Subcutaneous abdominal adipose tissue (tissue), 5 donors: ENCODE data around the gene UST.

Source experiments
- H3K27ac ChIP-seq: one replicate; pipeline ENCODE4 v1.7.0; 2013; ENCODE audit warnings: low read depth, mild to moderate bottlenecking, inconsistent platforms, low read length, moderate library complexity
- H3K27me3 ChIP-seq, 5 donors: one replicate each; pipeline ENCODE4 v1.7.0; 2013; ENCODE audit warnings: low read length in 5 of 5, inconsistent platforms in 1 of 5; ENCODE audit not compliant: control insufficient read depth in 5 of 5, insufficient read depth in 4 of 5
- H3K36me3 ChIP-seq, 5 donors: one replicate each; pipeline ENCODE4 v1.7.0; 2013; ENCODE audit warnings: low read length in 5 of 5; ENCODE audit not compliant: control insufficient read depth in 5 of 5, insufficient read depth in 5 of 5
- H3K4me1 ChIP-seq, 5 donors: one replicate each; pipeline ENCODE4 v1.7.0; 2013; ENCODE audit warnings: low read length in 5 of 5, mild to moderate bottlenecking in 3 of 5, moderate library complexity in 1 of 5; ENCODE audit not compliant: control insufficient read depth in 5 of 5, insufficient read depth in 5 of 5
- H3K4me3 ChIP-seq, 5 donors: one replicate each; pipeline ENCODE4 v1.7.0; 2013; ENCODE audit warnings: low read length in 5 of 5, low read depth in 1 of 5
- H3K9ac ChIP-seq, 5 donors: one replicate each; pipeline ENCODE4 v1.7.0; 2013; ENCODE audit warnings: low read length in 5 of 5, mild to moderate bottlenecking in 4 of 5, moderate library complexity in 3 of 5
- H3K9me3 ChIP-seq, 5 donors: one replicate each; pipeline ENCODE4 v1.7.0; 2013; ENCODE audit warnings: low read length in 5 of 5; ENCODE audit not compliant: control insufficient read depth in 5 of 5
- donor health status: healthy.
- donor health status: healthy.
- donor health status: healthy.
- donor health status: healthy.
- donor health status: healthy.

Gene UST

GRCh38 chr6:148924226-148925012, 177.6 kb downstream of the UST start:
- Histone ChIP-seq H3K27me3 (no peaks in the 10 kb centered on the region), H3K4me1 (no peaks in the 10 kb centered on the region), H3K9me3 (peaks cover 0 to under 1% (median 0%) of the 10 kb centered on the region in 5 donors), H3K36me3 (no peaks in the 10 kb centered on the region), H3K9ac (no peak overlapping the region), H3K27ac (no peak overlapping the region), H3K4me3 (no peak overlapping the region)

- Histone ChIP-seq H3K36me3 (no peaks in the 10 kb centered on the region), H3K27me3 (no peaks in the 10 kb centered on the region), H3K4me3 (no peak overlapping the region), H3K9ac (no peak overlapping the region), H3K27ac (no peak overlapping the region), H3K4me1 (no peaks in the 10 kb centered on the region), H3K9me3 (no peaks in the 10 kb centered on the region)
These were observed 178.9 kb downstream of the UST start for GRCh38 chr6:148925701-148926100.

- H3K9me3 ChIP-seq: no peaks in the 10 kb centered on the region
- H3K27ac ChIP-seq: no peak overlapping the region
- no peak overlapping the region for H3K4me3 ChIP-seq
- H3K9ac ChIP-seq: no peak overlapping the region
- no peaks in the 10 kb centered on the region for H3K27me3 ChIP-seq
- H3K36me3 ChIP-seq: no peaks in the 10 kb centered on the region
- no peaks in the 10 kb centered on the region for H3K4me1 ChIP-seq
These were observed 179.6 kb downstream of the UST start for GRCh38 chr6:148926478-148926877.

- Histone ChIP-seq H3K9ac (no peak overlapping the region), H3K4me1 (no peaks in the 10 kb centered on the region), H3K4me3 (no peak overlapping the region), H3K9me3 (no peaks in the 10 kb centered on the region), H3K27me3 (no peaks in the 10 kb centered on the region), H3K36me3 (no peaks in the 10 kb centered on the region), H3K27ac (no peak overlapping the region)
These were observed 180.8 kb downstream of the UST start for GRCh38 chr6:148927586-148927985.

GRCh38 chr6:148928811-148929210, 182.0 kb downstream of the UST start:
- no peaks in the 10 kb centered on the region for H3K27me3 ChIP-seq
- H3K4me3 ChIP-seq: no peak overlapping the region

GRCh38 chr6:148932208-148932607, 185.4 kb downstream of the UST start:
- no peak overlapping the region for H3K4me3 ChIP-seq
- H3K4me1 ChIP-seq: peaks cover 0 to 14% (median 11%) of the 10 kb centered on the region in 5 donors
- no peaks in the 10 kb centered on the region for H3K27me3 ChIP-seq
- H3K36me3 ChIP-seq: no peaks in the 10 kb centered on the region
- no peaks in the 10 kb centered on the region for H3K9me3 ChIP-seq
- no peak overlapping the region for H3K9ac ChIP-seq
- no peak overlapping the region for H3K27ac ChIP-seq

More at GRCh38 chr6:148928811-148929210, 182.0 kb downstream of the UST start:
- no peaks in the 10 kb centered on the region for H3K9me3 ChIP-seq
- H3K36me3 ChIP-seq: no peaks in the 10 kb centered on the region
- H3K4me1 ChIP-seq: no peaks in the 10 kb centered on the region
- no peak overlapping the region for H3K27ac ChIP-seq
- H3K9ac ChIP-seq: no peak overlapping the region

GRCh38 chr6:148932731-148933130, 185.9 kb downstream of the UST start:
- no peaks in the 10 kb centered on the region for H3K9me3 ChIP-seq
- H3K9ac ChIP-seq: no peak overlapping the region
- no peaks in the 10 kb centered on the region for H3K27me3 ChIP-seq
- H3K4me1 ChIP-seq: peaks cover 0 to 14% (median 11%) of the 10 kb centered on the region in 5 donors
- H3K27ac ChIP-seq: no peak overlapping the region
- no peak overlapping the region for H3K4me3 ChIP-seq
- no peaks in the 10 kb centered on the region for H3K36me3 ChIP-seq

- Histone ChIP-seq H3K9me3 (no peaks in the 10 kb centered on the region), H3K27me3 (no peaks in the 10 kb centered on the region), H3K4me3 (no peak overlapping the region), H3K27ac (no peak overlapping the region), H3K4me1 (peaks cover 0 to 14% (median 11%) of the 10 kb centered on the region in 5 donors), H3K36me3 (no peaks in the 10 kb centered on the region), H3K9ac (no peak overlapping the region)
These were observed 187.7 kb downstream of the UST start for GRCh38 chr6:148934539-148934938.

- Histone ChIP-seq H3K36me3 (no peaks in the 10 kb centered on the region), H3K4me1 (peaks cover 0 to 14% (median 11%) of the 10 kb centered on the region in 5 donors), H3K4me3 (no peak overlapping the region), H3K27ac (no peak overlapping the region), H3K9me3 (no peaks in the 10 kb centered on the region), H3K27me3 (no peaks in the 10 kb centered on the region), H3K9ac (no peak overlapping the region)
These were observed 188.1 kb downstream of the UST start for GRCh38 chr6:148934961-148935360.

- no peak overlapping the region for H3K4me3 ChIP-seq
- H3K9me3 ChIP-seq: no peaks in the 10 kb centered on the region
These were observed 189.0 kb downstream of the UST start for GRCh38 chr6:148935705-148936435.

More at GRCh38 chr6:148935705-148936435, 189.0 kb downstream of the UST start:
- Histone ChIP-seq H3K27ac (no peak overlapping the region), H3K27me3 (no peaks in the 10 kb centered on the region), H3K36me3 (no peaks in the 10 kb centered on the region), H3K9ac (no peak overlapping the region), H3K4me1 (peaks cover 0 to 14% (median 11%) of the 10 kb centered on the region in 5 donors)
